Midbrain (tissue), 1 donor: ENCODE data around the gene SYF2.
"Not testable (repeated sequence)": the region's sequence is repeated elsewhere in the genome, so short reads cannot be mapped to it uniquely, and the experiment has no call there.

Experiments used
- DNase-seq: peaks from one replicate; lab custom pipeline; 2025; lab: John Stamatoyannopoulos, UW

SYF2 gene

GRCh38 chr1:25206201-25206600 is 26.1 kb downstream of the SYF2 start:
- no peak for DNase-seq

DNA sequence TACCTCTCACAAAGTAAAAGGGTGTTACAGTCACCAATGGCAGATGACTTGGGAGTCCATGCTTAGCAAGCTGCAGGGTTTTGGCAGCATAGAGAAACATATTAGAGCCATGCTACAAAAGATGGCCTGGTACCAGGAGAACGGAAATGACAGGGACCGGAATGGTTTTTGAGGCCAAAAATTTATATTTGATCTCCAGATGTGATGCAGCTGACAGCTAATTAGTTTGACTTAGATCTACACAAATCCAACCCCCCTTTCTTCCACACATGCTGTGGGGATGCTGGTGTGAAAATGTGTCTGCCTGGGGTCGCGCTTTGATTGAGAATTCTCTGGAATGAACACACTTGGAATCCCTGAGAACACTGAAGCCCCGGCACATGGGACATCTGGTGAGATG is 26.5 kb downstream of the SYF2 start:
- DNase-seq, result no peak

- DNase-seq, result peak; percentile 60
These were observed 27.4 kb downstream of the SYF2 start for GRCh38 chr1:25204797-25205480.

GRCh38 chr1:25201006-25201405 is 31.3 kb downstream of the SYF2 start:
- DNase-seq, result no peak

DNA sequence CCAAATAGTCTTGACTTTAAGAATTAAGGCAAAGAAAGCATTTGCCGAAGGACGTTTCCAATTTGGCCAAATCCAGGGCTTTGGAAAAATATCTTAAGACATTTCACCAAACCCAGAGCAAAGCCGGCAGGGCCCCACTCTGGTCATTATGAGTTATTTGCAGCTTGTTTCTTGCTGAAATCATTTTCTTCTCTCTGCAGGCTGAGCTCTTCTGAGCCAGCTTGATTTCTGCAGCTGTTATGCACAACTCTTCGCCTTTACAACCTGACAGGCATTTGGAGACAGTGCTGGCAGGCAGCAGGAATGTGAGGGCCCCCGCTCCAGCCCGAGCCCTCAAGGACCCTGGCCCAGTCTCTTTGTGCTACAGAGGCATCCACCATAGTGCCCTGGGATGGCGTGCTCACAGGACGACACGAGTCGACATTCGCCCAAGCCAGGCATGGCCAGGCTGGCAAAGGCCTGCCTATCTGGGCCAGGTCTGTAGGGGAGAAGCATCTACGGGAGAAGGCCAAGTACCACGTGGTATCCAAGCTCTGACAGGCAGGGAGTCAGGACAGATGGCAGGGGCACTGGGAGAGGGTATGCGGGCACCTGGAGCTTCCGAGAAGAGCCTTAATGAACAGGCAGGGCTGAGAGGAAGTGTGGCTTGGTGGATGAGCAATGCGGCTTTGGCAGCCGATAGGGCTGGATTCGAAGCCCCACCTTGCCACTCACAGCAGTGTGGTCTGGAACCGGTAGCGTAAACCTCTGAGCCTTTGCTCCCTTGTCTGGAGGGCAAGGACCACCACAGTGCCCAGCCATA is 32.3 kb downstream of the SYF2 start:
- DNase-seq, result no peak

GRCh38 chr1:25198663-25199252 is 33.5 kb downstream of the SYF2 start:
- DNase-seq, result peak; percentile 55

DNA sequence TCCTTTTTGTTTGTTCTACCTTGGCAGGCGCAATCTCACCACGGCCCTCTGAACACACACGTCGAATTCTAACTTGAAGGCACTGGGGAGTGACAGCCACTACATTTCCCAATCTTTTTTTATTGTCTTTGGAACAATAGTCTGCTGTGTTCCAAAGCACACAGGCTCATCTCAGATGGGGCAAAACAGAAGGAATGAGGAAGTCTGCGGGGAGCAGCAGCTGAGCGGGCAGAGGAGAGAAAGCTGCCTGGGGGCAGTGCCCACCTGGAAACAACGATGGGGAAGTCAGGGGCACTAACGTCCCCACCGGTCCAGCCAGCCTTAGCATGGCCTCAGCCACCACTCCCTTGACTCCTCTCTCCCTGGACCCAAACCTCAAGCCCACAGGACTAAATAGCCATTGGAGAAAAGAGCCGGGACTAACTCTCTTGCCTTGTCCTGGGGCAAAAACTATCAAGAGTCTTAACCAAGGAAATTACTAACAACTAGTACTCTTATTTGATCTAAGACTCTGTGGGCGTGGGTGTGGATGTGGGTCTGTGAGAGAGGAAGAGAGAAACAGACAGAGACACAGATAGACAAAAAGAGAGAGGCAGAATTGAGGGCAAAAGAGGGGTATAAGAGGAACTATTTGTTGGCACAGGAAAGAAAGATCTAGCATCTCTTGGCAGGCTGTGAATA is 34.2 kb downstream of the SYF2 start:
- peak; percentile 26 for DNase-seq

GRCh38 chr1:25197235-25197975 is 34.9 kb downstream of the SYF2 start:
- no peak for DNase-seq

- DNase-seq, result no peak
These were observed 35.5 kb downstream of the SYF2 start for GRCh38 chr1:25196830-25197229.

DNA sequence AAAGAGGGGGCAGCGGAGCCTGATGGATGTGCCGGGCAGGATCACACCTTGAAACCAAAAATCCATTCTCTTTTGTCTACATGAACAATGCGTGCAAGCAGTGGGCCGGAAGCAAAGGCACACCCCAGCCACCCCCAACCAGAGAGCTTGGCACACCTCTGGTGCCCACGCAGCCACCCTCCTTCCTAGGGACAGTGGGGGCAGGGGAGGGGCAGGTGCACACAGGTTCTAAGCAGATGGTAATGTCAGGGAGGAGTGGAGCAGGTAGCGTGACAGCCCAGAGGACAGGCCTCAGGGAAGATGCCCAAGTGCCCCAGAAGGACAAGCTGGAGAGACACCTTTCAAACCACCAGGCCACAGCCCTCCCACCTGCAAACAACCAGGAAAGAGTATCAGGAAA is 36.5 kb downstream of the SYF2 start:
- DNase-seq, result no peak

DNA sequence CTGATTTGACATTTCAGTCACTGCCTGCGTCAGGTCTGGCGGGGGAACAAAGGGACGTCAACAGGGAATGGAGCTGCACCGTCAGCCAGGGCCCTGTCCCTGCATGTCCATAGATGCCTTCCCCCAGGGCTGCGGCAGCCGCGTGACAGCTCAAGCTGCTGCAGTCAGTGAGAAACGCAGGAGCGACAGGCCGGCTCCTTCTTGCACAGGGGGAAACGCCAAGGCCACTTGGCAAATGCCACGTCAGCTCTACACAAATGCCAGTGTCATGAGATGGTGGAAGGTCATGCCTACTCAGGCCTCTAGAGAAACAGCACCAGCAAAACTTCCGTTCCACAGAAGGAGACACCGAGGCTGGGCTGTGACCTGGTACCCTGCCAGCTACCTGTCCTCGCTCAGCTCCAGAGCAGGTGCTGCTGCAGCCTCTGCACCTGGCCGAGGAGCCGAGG is 37.7 kb downstream of the SYF2 start:
- no peak for DNase-seq

DNA sequence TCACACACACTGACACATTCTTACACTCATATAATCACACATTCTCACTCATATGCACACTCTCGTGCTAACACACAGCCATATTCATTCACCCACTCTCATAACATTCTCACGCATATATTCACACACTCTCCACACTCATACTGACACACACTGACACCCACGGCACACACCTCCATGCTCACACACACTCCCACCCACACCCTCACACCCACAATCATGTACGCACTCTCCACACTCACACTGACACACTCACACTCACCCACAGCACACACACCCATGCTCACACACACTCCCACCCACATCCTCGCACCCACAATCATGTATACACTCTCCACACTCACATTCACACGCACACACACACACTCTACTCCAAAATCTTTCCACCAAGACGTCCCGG is 38.2 kb downstream of the SYF2 start:
- DNase-seq, result no peak

DNA sequence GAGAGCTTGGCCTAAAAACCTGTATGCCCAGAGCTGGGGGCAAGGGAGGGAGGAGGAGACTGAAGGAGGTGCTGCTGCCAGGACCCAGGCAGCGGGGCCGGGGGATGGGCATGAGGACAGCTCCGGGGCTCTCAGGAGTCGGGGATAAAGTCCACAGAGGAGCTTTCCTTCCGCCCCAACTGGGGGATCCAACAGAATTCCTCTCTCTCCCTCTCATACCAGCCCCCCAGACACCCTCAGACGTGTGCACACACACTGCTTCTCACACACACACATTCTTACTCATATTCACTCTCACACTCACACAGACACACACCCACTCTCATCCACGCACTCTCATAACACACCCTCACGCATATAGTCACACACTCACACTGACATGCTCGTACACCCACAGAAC is 39.1 kb downstream of the SYF2 start:
- DNase-seq, result no peak

- DNase-seq, result no peak
These were observed 40.1 kb downstream of the SYF2 start for GRCh38 chr1:25192154-25192553.

GRCh38 chr1:25190260-25190659 is 42.0 kb downstream of the SYF2 start:
- DNase-seq, result no peak

DNA sequence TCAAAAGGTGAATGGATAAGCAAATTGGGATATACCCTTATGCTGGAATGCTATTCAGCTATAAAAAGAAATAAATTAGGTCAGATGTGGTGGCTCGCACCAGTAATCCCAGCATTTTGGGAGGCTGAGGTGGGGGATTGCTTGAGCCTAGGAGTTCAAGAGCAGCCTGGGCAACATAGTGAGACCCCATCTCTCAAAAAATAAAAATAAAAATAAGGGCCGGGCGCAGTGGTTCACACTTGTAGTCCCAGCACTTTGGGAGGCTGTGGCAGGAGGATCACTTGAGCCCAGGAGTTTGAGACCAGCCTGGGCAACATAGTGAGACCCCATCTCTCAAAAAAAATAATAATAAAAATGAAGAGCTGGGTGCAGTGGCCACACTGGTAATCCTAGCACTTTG is 44.4 kb downstream of the SYF2 start:
- DNase-seq, result not testable (repeated sequence)

DNA sequence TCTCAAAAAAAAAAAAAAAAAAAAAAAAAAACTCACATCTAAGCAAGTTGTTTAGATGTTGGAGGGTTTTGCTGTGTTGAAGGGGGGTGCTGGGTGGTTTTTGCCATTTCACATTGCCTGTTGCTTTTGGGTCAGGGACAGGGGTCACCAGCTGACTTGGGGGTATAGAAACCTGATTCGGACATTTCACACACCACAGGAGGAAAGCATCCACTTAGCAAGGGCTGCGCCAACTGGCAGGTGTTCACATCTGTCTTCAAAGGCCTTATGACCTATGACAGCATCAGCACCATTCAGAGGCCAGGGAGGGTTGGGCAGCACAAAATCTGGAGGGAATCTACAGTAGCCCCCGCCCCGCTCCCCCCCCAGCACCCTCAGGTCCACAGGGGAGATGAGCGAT is 45.2 kb downstream of the SYF2 start:
- no peak for DNase-seq

DNA sequence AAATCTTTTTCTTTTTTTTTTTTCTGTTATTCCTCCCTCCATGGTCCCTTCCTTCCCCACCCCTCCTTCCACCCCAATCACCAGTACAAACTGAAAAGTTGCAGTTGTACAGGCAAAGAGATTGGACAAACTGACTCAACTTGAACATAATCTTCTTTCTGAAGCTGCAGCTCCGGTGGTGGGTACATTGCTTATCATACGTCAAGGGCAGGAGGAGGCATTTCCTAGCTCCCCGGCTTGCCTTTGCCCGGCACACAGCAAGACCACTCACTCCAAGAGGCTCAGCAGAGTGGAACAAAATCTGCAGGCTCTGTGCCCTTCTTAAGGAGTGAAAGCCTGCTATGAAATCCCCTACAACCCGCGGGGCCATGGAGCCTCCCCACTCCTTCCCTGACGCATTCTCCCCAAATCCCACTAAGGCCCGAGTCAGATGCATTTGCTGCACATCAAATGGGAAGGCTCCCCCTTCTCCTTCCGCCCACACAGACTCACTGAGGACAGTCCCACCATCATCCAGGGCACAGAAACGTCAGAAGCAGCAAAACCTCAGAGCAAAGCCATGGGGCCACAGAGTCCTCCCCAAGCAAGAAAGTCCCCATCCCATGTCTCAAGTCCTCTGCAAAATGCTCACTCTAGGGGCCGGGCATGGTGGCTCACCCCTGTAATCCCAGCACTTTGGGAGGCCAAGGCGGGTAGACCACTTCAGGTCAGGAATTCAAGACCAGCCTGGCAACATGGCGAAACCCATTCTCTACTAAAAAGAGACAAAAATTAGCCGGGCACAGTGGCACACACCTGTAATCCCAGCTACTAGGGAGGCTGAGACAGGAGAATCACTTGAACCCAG is 45.9 kb downstream of the SYF2 start:
- no peak for DNase-seq

DNA sequence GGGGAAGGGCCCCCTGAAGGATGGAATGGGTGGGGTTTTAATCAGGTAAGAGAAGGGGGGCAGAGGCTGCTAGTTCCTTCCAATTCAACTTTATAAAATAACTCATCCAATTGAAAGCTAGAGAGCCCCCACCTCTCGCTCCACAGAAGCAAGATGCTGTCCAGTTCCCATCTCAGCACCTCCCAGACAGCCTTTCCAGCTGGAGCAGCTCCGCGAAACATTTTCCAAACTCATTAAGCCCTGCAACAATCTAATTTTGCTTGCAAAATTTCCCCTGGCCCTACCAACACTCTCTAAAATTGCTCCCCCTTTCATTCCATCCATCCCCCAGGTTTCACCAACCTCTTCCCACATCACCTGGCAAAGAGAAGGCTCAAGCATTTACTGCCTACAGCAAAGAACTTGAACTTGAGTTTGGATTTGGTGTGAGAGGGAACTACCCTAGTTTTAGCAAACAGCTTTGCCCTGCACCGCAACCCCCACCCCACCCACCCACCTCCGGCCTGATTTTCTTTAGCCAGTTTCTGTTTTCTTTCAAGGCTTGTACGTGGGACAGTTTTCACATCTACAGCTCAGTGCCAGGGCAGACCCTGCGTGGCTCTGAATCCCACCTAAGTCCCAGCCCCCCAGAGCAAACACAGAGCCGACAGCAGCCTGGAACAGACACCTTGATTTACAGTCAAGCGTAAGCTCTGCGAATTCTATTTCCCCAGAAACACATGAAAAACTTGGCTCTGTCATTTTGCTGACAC is 46.7 kb downstream of the SYF2 start:
- no peak for DNase-seq
